HG03103 (cell line): ENCODE measurements around the gene DCP1B.

ENCODE experiments used
- ATAC-seq: cut with Tn5 transposase; IDR thresholded peaks from one replicate; pipeline ENCODE4 v1.9.1; 2021; ENCODE audit warnings: low read depth; ENCODE audit not compliant: unreplicated experiment

Gene DCP1B

DNA sequence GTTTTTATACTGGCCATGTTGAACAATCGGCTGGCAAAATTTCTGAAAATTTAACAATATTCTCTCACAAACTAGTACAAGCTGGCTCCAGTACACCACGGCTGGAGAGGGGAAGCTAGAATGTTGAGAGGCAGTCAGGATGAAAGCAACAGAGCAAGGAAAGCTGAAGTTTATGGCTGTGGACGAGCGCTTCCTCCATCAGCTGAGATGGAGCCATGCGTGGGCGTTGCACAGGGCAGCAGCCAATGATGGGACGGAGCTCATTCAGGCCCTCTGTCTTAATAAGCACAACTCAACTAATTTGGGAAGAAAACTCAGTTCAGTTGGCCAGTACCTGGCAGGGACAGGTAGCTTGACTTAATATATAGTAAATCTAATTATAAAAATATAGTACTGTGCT lies 14.1 kb upstream of the DCP1B start:
- no peak for ATAC-seq

DNA sequence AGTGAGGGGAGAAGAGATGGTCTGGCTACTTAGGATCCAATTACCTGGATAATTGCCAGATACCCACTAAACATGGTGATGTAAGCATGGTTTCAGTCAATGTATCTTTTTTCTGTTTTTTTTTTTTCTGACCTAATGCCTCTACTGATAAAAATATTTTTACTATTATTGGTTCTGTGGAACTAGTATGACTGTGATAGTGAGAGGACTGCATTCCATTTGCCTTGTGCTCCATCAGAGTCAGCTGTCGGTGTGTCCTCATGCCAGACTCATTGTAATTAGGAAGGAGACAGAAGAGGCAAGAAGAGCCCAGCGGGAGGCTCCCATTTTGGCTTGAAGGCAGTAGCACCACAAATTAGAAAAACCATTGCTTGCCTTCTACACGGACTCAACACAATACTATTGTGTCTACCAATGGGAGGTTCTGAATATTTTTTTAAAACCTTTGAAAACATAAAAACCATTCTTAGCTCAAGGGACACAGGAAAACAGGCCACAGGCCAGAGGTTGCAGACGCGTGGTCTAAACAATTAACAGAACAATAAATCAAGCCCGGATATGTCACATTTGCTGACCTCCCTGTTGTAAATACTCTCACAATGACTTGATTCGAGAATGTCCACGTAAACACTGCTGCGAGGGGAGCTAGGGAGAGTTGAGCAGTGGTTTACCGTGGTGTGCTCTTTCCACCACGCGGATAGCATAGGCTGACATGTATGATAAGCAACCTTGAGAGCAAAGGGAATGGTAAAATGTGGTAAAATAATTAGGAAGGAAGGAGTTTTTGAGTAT lies 13.5 kb upstream of the DCP1B start:
- ATAC-seq: no peak

DNA sequence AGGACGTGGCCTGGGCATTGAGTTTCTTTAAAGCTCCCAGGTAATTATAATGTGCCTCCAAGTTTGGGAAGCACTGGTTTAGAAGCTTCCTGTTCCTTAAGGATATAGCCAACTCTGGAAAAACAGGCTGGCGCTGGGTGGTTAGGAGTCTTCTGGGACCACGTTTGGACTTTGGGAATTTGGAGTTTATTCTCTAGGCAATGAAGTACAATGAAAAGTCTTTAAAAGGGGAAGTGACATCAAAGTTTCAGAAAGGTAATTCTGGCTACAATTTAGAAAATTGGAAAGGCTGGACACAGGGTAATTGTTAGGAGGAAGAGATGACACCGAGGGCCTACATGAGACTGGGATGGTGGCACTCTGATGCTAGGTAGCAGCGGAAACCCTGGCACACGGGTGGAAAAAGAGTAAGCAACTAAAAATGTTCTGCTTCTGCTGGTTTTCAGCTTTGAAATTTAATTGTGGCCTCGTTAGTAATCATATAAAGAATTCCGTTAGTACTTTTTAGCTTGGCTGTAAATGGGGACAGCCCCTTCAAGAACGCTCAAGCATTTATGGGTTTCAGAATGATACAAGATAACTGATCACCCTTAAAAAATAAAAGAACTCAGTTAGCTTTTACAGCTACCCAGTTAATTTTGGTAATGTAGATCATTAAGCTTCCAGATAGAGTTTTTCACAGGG lies 12.7 kb upstream of the DCP1B start:
- ATAC-seq: no peak

DNA sequence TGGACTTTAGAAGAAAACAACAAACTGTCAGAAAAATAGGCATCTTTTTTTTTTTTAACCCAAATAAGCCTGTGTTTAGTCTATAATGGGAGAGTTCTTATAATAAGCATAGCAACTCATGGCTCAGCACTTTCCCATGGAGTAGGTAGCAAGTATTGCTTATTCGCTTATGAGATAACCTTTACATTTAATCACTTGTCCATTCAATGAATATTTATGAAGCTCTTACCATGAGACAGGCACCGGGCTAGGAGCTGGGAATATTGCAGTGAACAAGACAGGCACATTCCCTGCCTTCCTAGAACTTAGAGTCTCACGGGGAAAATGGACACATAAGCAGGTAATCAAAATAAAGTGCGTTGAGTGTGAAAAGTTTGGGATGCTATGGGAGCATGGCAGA lies 10.0 kb upstream of the DCP1B start:
- ATAC-seq: no peak

DNA sequence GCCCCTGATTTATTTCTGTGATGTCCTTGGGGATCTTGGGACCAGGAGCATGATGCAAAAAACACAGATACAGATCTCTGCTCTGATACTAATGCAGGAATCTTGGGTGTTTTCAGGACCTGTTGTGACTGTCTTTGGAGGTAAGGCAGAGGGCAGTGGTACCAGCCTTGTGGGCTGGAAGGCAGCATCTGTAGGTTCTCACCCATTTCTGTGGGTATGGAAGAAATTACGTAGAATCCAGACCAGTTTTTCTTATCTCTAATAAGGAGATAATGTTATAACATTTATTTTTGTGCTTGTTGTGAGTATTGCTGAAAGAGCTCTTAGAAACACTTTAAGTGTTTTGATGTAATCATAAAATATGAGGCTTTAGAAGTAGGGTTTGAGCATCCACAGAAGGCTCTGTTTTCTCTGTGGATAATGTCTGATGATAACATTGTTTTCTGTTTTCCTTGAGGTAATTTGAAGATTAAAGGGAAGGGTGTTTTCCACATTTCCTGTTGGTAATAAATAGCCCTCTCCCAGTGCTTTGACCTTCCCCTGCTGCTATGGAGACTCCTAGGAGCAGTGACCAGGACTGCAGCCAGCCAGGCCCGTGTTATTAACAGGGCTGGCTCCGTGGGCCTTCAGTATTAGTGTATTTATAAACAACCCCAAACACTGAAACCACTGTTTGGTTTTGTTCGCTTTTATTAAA lies 9.4 kb upstream of the DCP1B start:
- no peak for ATAC-seq

DNA sequence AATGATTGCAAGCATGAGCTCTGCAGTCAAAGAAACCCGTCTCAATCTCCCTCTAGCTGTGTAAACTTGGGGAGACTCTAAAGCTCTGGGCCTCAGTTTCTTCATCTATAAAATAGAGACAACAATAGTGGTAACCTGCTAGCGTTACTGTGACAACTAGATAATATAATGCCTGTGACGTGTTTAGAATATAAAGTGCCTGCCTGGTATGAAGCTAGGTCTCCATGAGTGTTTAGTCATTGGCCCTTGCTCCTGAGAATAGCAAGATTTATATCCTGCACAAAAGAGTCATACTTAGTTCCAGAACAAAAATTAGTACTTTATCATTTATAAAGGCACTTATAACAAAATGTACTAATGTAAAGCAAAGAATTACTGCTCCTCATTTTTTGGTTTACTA lies 8.8 kb upstream of the DCP1B start:
- ATAC-seq: no peak

DNA sequence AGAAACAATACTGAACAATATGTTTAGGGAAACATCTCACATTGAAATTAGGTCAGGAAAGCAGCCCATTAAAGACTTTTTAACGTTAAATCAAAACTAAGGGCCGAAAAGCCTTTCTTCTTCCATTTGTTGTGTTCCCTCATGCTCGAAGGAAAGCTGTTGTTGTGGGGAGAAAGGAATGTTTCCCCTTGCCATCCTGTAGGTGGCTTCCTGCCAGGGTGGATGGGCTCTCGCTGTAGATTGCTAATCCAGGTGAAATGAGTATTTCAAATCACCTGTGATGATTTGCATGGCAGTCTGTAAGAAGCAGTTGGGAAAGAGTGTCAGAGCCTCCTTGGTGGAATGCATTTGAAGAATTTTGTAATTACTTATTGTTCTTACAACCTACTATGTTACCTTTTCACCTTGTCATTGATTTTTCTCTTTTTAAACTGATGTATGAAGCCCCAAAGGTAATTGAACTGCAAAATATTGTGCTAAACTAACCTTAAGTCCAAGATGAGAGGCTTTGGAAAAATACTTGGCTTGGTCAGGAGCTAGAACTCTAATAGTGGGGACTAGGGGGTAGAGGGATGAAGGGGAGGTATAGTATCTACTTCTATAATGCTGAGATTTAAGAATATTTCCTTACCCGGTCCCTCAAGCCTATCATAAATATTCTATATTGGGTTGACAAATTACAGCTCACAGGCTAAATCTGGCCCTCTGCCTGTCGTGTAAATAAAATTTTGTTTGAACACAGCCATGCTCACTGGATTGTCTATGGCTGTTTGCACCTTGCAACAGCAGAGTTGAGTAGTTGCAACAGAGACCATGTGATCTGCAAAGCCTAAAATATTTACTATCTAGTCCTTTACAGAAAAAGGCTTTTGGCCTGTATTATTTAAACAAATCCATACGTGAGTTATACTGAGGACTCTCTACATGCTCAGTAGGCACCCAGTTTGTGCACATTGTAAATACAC lies 7.7 kb upstream of the DCP1B start:
- no peak for ATAC-seq

DNA sequence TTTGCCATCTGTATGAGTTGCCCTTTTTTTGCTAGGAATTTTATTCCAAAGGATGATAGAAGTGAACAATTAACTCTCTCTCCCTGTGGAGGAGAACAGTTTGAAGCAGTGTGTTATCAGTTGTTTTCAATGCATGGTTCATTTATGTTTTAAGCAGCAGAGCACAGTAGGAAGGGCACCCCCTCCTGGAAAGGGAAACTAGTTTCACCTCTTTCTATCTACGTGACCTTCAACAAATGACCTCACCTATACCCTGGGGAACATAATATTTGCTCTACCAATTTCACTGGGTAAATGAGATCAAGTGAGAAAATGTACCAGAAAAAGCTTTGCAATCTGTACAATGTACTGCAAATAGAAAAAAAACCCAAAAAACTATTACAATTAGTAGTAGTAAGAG lies 5.4 kb upstream of the DCP1B start:
- no peak for ATAC-seq

DNA sequence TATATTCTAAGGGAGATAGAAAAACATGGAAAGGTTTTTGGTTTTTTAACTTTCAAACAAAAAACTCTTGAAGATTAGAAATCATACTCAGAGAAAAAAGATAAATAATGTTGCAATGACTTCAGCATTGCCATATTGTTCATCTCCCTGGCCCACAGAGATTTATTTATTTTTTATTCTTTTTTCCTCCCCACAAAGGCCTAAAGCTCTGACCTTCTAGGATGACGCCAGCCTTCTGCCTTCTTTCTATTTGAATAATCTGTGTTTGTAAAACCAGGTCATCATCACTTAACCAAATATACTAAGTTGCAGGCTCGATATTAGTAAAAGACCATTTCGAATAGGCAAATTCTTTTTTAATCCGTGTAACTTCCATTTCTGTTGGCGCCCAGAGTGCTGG lies 4.4 kb upstream of the DCP1B start:
- no peak for ATAC-seq

DNA sequence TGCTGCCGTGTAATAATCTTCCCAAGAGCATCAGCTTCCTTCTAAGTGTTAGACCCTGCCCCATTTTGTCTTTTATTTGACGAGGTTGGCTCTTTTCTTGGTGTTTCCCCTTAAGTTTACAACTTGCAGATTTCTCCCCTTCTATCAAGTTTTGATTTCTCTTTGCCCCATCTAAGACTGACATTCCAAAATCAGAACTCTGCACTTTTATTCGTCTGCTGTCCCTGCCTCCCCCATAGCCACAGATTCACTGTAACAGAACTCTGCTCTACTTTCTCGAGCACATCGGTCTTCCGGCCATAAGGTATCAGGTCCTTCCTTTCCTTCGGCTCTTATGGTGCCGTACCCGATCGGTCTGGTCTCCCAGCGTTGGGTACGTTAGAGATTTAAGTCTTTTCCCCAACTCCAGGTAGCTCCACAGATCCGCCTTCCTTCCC lies 563 bp downstream of the DCP1B start:
- peak; percentile 8 for ATAC-seq

DNA sequence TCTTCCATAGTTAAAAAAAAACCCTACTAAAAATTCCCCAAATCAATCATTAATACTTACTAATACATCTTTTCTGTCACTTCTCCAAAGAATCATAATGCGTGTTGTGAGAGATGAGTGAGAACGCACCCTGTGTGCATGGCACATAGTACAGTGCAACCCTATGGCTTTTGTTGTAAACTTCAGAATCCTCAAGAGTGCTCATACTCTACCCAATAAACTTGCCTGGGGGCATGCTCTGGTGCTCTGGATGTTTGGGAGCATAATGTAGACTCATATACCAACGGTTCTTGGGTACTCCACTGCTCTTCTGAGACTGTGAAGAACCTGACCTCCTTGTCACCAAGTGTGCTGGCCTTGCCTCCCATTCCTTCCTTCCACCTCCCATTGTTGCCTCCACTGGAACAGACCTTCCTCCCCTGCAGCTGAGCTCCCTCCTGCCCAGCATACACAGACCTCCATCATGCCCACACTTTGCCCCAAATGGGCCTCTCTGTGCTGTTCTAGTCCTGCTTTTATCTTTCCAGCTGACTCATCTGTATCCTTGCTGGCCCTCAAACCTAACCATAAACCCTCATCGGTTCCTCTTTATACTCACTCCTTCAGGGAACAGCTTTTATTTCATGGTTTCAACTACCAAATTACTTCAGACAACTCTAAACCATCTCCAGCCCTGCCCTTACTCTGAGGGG lies 8.9 kb downstream of the DCP1B start:
- ATAC-seq: no peak

DNA sequence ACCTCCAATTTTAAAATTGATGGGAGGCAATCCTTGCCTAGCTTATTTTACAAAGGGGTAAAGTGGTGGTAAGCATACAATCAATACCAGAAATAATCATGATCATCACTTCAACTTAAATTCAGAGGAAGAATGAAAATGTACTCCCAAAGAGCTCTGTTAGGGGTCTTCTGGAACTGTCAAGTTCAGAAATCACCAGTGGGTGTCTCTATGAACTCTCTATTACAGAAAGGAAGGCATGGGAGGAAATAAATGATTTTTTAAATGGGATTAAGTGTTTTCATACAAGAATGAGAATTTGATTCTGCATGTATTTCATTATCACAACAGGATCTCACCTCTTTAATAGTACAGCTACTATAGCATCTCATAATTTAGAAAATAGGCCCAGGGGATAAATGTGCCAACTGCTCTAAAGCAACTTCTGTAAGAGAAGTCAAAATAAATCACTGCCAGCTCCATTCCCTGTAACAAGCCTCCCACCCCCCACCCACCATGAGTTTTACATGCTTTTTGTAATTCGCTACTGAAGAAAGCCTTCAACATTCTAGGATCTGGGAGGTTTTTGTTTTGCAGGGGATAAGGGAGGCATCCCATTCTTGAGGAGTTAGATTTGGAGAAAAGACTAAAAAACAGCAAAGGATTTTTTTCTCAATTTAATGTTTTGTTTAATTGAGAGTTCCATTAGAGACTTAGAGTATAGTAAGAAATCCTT lies 9.7 kb downstream of the DCP1B start:
- no peak for ATAC-seq

DNA sequence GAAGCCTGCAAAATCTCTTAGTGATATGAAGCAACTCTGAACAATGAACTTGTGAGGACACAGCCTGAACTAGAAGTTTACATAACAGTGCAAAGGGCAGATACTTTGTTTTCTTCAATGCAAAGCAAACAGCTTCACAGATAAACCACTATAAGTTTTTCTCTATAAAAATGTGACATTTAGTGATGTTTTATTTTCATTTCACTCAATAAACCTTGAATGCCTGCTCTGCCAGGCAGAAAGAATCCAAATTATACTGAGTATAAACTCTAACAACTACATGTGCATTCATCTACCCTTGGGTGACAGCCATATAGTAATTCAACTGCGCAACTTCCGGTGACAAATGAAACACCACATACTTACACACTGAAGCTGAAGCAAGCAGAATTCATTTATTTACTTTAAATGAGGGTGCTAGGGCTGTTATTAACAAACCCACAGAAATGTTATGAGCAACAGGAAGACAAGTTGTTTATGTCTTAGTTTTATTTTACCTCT lies 10.3 kb downstream of the DCP1B start:
- no peak for ATAC-seq

DNA sequence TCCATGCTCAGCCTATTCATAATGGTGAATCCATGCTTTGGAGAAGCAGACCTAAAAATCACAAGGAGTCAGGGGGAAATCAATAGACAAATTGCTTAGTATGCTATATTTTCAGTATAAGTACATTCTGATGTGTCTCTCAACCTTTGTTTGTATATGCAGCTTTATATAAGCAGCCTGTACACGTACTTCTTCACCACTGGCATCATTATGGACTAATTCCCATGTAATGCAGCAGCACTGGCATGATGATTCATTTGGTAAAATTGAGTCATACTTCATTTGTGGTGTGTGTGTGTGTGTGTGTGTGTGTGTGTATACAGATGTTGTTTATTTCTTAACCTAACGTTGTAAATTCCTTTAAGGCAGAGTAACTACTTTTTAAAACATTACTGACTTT lies 10.9 kb downstream of the DCP1B start:
- ATAC-seq: no peak

DNA sequence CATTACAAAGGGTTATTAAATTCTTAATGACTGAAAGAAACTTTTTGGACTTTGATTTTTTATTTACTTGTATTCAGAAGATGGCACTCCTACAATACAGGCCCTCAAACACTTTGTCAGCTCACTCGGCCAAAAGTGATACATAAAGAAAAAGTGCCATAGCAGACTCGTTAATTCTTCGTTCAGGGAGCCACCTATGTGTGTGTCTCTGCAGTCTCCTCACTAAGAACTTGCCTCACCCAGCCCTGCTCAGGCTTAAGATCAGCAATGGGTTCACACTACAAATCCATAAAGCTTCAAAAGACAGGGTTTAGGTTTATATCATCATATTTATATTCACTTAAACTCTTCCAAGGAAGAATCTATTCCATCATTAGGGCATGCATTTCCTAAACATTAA lies 11.5 kb downstream of the DCP1B start:
- no peak for ATAC-seq

DNA sequence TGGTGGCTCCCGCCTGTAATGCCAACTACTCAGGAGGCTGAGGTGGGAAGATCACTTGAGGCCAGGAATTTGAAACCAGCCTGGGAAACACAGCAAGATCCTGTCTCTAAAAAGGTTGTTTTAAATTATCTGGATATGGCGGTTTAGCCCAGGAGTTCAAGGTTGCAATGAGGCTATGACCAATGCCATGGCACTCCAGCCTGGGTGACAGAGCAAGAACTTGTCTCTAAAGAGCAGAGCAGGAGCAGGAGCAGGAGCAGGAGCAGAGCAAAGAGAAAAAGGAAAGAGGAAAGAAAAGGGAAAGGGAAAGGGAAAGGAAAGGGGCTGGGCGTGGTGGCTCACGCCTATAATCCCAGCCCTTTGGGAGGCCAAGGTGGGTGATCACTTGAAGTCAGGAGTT lies 15.1 kb downstream of the DCP1B start:
- ATAC-seq: no peak

DNA sequence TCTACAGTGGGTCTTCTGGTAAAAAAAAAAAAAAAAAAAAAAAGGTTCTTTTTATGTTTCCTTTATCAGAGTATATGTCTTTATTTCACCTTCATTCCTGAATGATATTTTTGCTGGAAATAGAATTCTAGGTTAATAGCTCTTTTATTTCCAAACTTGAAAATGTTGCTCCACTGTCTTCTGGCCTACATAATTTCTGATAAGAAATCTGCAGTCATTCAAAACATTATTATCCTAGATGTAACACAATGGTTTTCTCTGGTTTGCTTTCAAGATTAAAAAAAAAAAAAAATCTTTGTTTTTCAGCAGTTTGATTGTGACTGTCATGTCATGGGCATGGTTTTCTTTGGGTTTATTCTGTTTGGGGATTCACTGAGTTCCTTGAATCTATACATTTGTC lies 19.5 kb downstream of the DCP1B start:
- ATAC-seq: no peak

DNA sequence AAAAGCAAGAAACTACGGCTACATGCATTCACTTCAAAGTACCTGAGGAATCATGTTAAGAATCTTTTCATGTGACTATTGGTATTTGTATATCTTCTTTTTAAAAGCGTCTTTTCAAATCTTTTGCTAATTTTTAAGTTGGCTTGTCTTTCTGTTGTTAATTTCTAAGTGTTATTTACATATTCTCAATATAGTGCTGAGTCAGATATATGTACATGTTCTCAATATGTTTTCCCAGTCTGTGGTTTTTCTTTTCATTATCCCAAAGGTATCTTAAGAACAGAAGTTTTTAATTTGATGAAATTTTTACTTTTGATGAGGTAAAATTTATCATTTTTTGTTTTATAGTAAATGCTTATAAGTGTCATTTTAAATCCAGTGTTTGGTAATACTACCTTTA lies 24.0 kb downstream of the DCP1B start:
- no peak for ATAC-seq
